Spleen (tissue), 11 donors: ENCODE measurements around the gene DIP2A. TPM values are rescaled to one million over a fixed set of nuclear protein-coding genes. Genes with fewer than 3 reads are reported as not detected.

Experiments
- DNase-seq: peaks from one replicate; pipeline ENCODE4 v3.0.0-alpha.2; 2020
- H3K27ac ChIP-seq, 8 donors: fragments of 200-600 bp; sonication (generic) in 7 of 8; 1 replicate in 4 of 8; 2 replicates in 4 of 8; pipeline versions ENCODE4 v1.5.0 to v1.8.0; 2016 to 2021; ENCODE audit warnings: inconsistent platforms in 4 of 8, mild to moderate bottlenecking in 4 of 8, moderate library complexity in 1 of 8
- H3K27me3 ChIP-seq, 7 donors: fragments of 200-600 bp; sonication (generic) in 6 of 7; replicated peaks in 1 of 7; 1 replicate in 4 of 7; 2 replicates in 3 of 7; pipeline versions ENCODE4 v1.5.0 to v1.8.0; 2016 to 2021; ENCODE audit warnings: inconsistent platforms in 3 of 7, mild to moderate bottlenecking in 1 of 7
- H3K36me3 ChIP-seq, 6 donors: fragments of 200-600 bp; sonication (generic) in 5 of 6; 1 replicate in 4 of 6; 2 replicates in 2 of 6; pipeline versions ENCODE4 v1.5.0 to v1.8.0; 2016 to 2021; ENCODE audit warnings: inconsistent platforms in 2 of 6
- H3K4me1 ChIP-seq, 6 donors: fragments of 200-600 bp; sonication (generic) in 5 of 6; 1 replicate in 3 of 6; 2 replicates in 3 of 6; pipeline versions ENCODE4 v1.5.0 to v1.8.0; 2016 to 2021; ENCODE audit warnings: inconsistent platforms in 3 of 6
- H3K4me3 ChIP-seq, 8 donors: fragments of 200-600 bp; sonication (generic) in 7 of 8; 1 replicate in 4 of 8; 2 replicates in 4 of 8; pipeline versions ENCODE4 v1.5.0 to v1.8.0; 2016 to 2021; ENCODE audit warnings: inconsistent platforms in 4 of 8, mild to moderate bottlenecking in 4 of 8, moderate library complexity in 2 of 8
- H3K9me3 ChIP-seq, 8 donors: fragments of 200-600 bp; sonication (generic) in 7 of 8; 1 replicate in 4 of 8; 2 replicates in 4 of 8; pipeline versions ENCODE4 v1.5.0 to v1.8.0; 2016 to 2021; ENCODE audit warnings: inconsistent platforms in 4 of 8
- CTCF ChIP-seq, 11 experiments: fragments of 200-600 bp in 7 of 11; fragments of 450-650 bp in 4 of 11; sonication (generic) in 4 of 11; IDR thresholded peaks in 8 of 11; conservative IDR thresholded peaks in 3 of 11; 1 replicate in 7 of 11; 2 replicates in 4 of 11; pipeline versions ENCODE4 v1.4.0 to v1.8.0; 2016 to 2021; ENCODE audit warnings: antibody characterized with exemption in 11 of 11, inconsistent platforms in 4 of 11, mild to moderate bottlenecking in 1 of 11
- POLR2A ChIP-seq, 3 donors: fragments of 450-650 bp; IDR thresholded peaks; one replicate each; pipeline ENCODE4 v1.5.1; 2017; ENCODE audit warnings: antibody characterized with exemption in 3 of 3, mild to moderate bottlenecking in 1 of 3
- POLR2AphosphoS5 ChIP-seq, 3 donors: sonication (generic); formaldehyde crosslinking; IDR thresholded peaks; one replicate each; pipeline ENCODE4 v1.5.1; 2017; ENCODE audit warnings: antibody characterized with exemption in 3 of 3
- WGBS, 5 donors: extraction: QIAGEN DNeasy Blood & Tissue Kit in 3 of 5; methylation state at CpG; one replicate each; pipeline versions ENCODE4 v1.1.5 to v1.1.7; 2013 to 2018; 5-methylcytosine and 5-hydroxymethylcytosine counted together
- intact Hi-C: fragments of 100-400 bp; cut with DNase I; formaldehyde crosslinking; loops from one replicate; pipeline ENCODE4 v1.15.0; 2023; ENCODE audit warnings: low total_unique reads
- polyA plus RNA-seq, 3 donors: library from polyadenylated mRNA; stranded (reverse); fragments of 200-250 nt; gene quantifications; one replicate each; pipeline ENCODE4 v1.2.1, GENCODE V29; 2013
- total RNA-seq, 7 donors: library from RNA; depleted of rRNA in 3 of 7; stranded (reverse); fragments of >200 nt in 3 of 7; fragmentation: NEBNext Ultra II Directional in 4 of 7; extraction: Animal tissue kit (Norgen Biotek cat#: 25700) in 4 of 7; gene quantifications; one replicate each; pipeline versions ENCODE4 v1.1.0 to v1.2.1, GENCODE V29; 2016 to 2021
- donor health status: healthy with polysubstance abuse.
- donor health status: DM: no; HTN: no; CAD: no; lungs with moderate emphysema.
- donor health status: DM: no; HTN: no; CAD: no.
- donor health status: Bipolar disorder and iron deficiency.
- donor health status: healthy.
- donor health status: DM: no; HTN: no; CAD: no.
- donor health status: DM: yes; HTN: yes; CAD: no.

DIP2A gene
- total and polyA plus RNA-seq, 10 donors, result 14.7 to 96.7 (median 64.1) TPM

- no peak for TF ChIP-seq POLR2A (IDR thresholded peaks at IDR 0.05)
- no peak for TF ChIP-seq CTCF (IDR thresholded peaks at IDR 0.05 in 8 of 11, conservative IDR thresholded peaks at IDR 0.05 in 3 of 11)
- no peak for TF ChIP-seq POLR2AphosphoS5 (IDR thresholded peaks at IDR 0.05)
- Histone ChIP-seq H3K4me3 (no peak overlapping the region), H3K9me3 (no peaks in the 10 kb centered on the region), H3K27ac (no peak overlapping the region), H3K4me1 (no peaks in the 10 kb centered on the region), H3K36me3 (peaks cover 0 to 96% (median 27%) of the 10 kb centered on the region in 6 donors), H3K27me3 (no peaks in the 10 kb centered on the region)
- 94 to 96% (median 96%) methylated on average over 16 to 17 of the region's 17 CpGs for WGBS, 5 donors
- intact Hi-C loops, result no loop called here
- no peak for DNase-seq
Observed at GRCh38 chr21:46411236-46411635, 47.5 kb upstream of the DIP2A start.

GRCh38 chr21:46411691-46412090, 47.0 kb upstream of the DIP2A start:
- Histone ChIP-seq H3K27ac (no peak overlapping the region), H3K36me3 (peaks cover 0 to 96% (median 32%) of the 10 kb centered on the region in 6 donors), H3K4me1 (no peaks in the 10 kb centered on the region), H3K4me3 (no peak overlapping the region), H3K9me3 (no peaks in the 10 kb centered on the region), H3K27me3 (no peaks in the 10 kb centered on the region)
- TF ChIP-seq POLR2A (IDR thresholded peaks at IDR 0.05), result no peak
- no peak for TF ChIP-seq POLR2AphosphoS5 (IDR thresholded peaks at IDR 0.05)
- TF ChIP-seq CTCF (IDR thresholded peaks at IDR 0.05 in 8 of 11, conservative IDR thresholded peaks at IDR 0.05 in 3 of 11), result no peak
- WGBS, 5 donors, result 88 to 98% (median 94%) methylated on average over 22 to 31 of the region's 31 CpGs
- intact Hi-C loops, result no loop called here
- no peak for DNase-seq

GRCh38 chr21:46412521-46413364, 45.9 kb upstream of the DIP2A start:
- no peaks in the 10 kb centered on the region for H3K4me1 ChIP-seq
- no peak overlapping the region for H3K27ac ChIP-seq
- H3K27me3 ChIP-seq, result no peaks in the 10 kb centered on the region
- H3K36me3 ChIP-seq, result peaks cover 0 to 98% (median 35%) of the 10 kb centered on the region in 6 donors
- intact Hi-C loops, result no loop called here
- no peak overlapping the region for H3K4me3 ChIP-seq
- no peak for DNase-seq
- H3K9me3 ChIP-seq, result no peaks in the 10 kb centered on the region
- no peak for TF ChIP-seq CTCF (IDR thresholded peaks at IDR 0.05 in 8 of 11, conservative IDR thresholded peaks at IDR 0.05 in 3 of 11)
- no peak for TF ChIP-seq POLR2A (IDR thresholded peaks at IDR 0.05)
- no peak for TF ChIP-seq POLR2AphosphoS5 (IDR thresholded peaks at IDR 0.05)
- 87 to 93% (median 91%) methylated on average over 30 to 39 of the region's 39 CpGs for WGBS, 5 donors

GRCh38 chr21:46413365-46413696, 45.4 kb upstream of the DIP2A start:
- TF ChIP-seq POLR2AphosphoS5 (IDR thresholded peaks at IDR 0.05), result no peak
- TF ChIP-seq POLR2A (IDR thresholded peaks at IDR 0.05), result no peak
- no peak for TF ChIP-seq CTCF (IDR thresholded peaks at IDR 0.05 in 8 of 11, conservative IDR thresholded peaks at IDR 0.05 in 3 of 11)
- no peak overlapping the region for H3K27ac ChIP-seq
- H3K9me3 ChIP-seq, result no peaks in the 10 kb centered on the region
- peaks cover 0 to 99% (median 37%) of the 10 kb centered on the region in 6 donors for H3K36me3 ChIP-seq
- no peaks in the 10 kb centered on the region for H3K27me3 ChIP-seq
- 87 to 93% (median 92%) methylated on average over 9 of the region's 9 CpGs for WGBS, 5 donors
- H3K4me1 ChIP-seq, result no peaks in the 10 kb centered on the region
- H3K4me3 ChIP-seq, result no peak overlapping the region
- intact Hi-C loops, result no loop called here
- DNase-seq, result no peak
